ENCODE data around the gene CCL14.
A peak's percentile ranks its signal among the peaks of the same experiment; 100 is the strongest.
"Not testable (repeated sequence)": the region's sequence is repeated elsewhere in the genome, so short reads cannot be mapped to it uniquely, and the experiment has no call there.

Gene CCL14

GRCh38 chr17:35942588-35943186, 43.8 kb downstream of the CCL14 start:
- no peak for DNase-seq (ENCODE audit: low spot score)

- DNase-seq (ENCODE audit: low spot score) = not testable (repeated sequence)
Measured at GRCh38 chr17:35938492-35938891, 48.0 kb downstream of the CCL14 start.

- DNase-seq (ENCODE audit: low spot score) = no peak
Measured at GRCh38 chr17:35936063-35936462, 50.5 kb downstream of the CCL14 start.

- DNase-seq (ENCODE audit: low spot score) = peak; percentile 63
Measured at GRCh38 chr17:35934760-35935159, 51.8 kb downstream of the CCL14 start.
